Karpas-422 (cell line): ENCODE data around the gene ZNF766. TPM values are rescaled to one million over a fixed set of nuclear protein-coding genes. Genes with fewer than 3 reads are reported as not detected.
"Not testable (repeated sequence)": the region's sequence is repeated elsewhere in the genome, so short reads cannot be mapped to it uniquely, and the experiment has no call there.

ENCODE experiments used
- DNase-seq: peaks from one replicate; pipeline ENCODE4 v3.0.0-alpha.2; 2015
- H2AFZ ChIP-seq: fragments of 200-600 bp; sonication (generic); 2 replicates; pipeline ENCODE4 v1.6.1; 2014; ENCODE audit warnings: antibody characterized with exemption, low read length, mixed read lengths
- H3K27ac ChIP-seq: fragments of 200-600 bp; sonication (generic); 2 replicates; pipeline ENCODE4 v1.5.1; 2014; ENCODE audit warnings: mild to moderate bottlenecking, low read length, moderate library complexity
- H3K27me3 ChIP-seq: fragments of 200-600 bp; sonication (generic); 2 replicates; pipeline ENCODE4 v1.6.1; 2014; ENCODE audit warnings: low read length, mixed read lengths
- H3K36me3 ChIP-seq: fragments of 200-600 bp; sonication (generic); 2 replicates; pipeline ENCODE4 v1.6.1; 2014; ENCODE audit warnings: low read length, mixed read lengths; ENCODE audit not compliant: insufficient read depth
- H3K4me1 ChIP-seq: fragments of 200-600 bp; sonication (generic); 2 replicates; pipeline ENCODE4 v1.6.1; 2014; ENCODE audit warnings: mild to moderate bottlenecking, low read length, mixed read lengths
- H3K4me2 ChIP-seq: fragments of 200-600 bp; sonication (generic); 2 replicates; pipeline ENCODE4 v1.6.1; 2014; ENCODE audit warnings: low read length, low read depth, mild to moderate bottlenecking; ENCODE audit not compliant: poor library complexity, severe bottlenecking
- H3K4me3 ChIP-seq: fragments of 200-600 bp; sonication (generic); 2 replicates; pipeline ENCODE4 v1.5.1; 2014; ENCODE audit warnings: mild to moderate bottlenecking, antibody characterized with exemption, low read length, mixed read lengths
- H3K79me2 ChIP-seq: fragments of 200-600 bp; sonication (generic); 2 replicates; pipeline ENCODE4 v1.6.1; 2014; ENCODE audit warnings: mild to moderate bottlenecking, low read length, mixed read lengths
- H3K9ac ChIP-seq: fragments of 200-600 bp; sonication (generic); 2 replicates; pipeline ENCODE4 v1.6.0; 2014; ENCODE audit warnings: low read length
- H3K9me2 ChIP-seq: fragments of 200-600 bp; sonication (generic), shearing (Covaris generic); replicated peaks from 2 replicates; pipeline ENCODE4 v1.6.0; 2014; ENCODE audit warnings: mild to moderate bottlenecking, low read length, moderate library complexity; ENCODE audit not compliant: insufficient read depth
- H3K9me3 ChIP-seq: fragments of 300-700, 200-600 bp; sonication (generic); 2 replicates; pipeline ENCODE4 v1.6.1; 2014; ENCODE audit warnings: low read length, mixed read lengths
- H4K20me1 ChIP-seq: fragments of 200-600 bp; sonication (generic); 2 replicates; pipeline ENCODE4 v1.6.1; 2014; ENCODE audit warnings: mild to moderate bottlenecking, antibody characterized with exemption, low read length, low read depth; ENCODE audit not compliant: insufficient read depth
- total RNA-seq: library from RNA; depleted of rRNA; stranded (reverse); fragments of >200 nt; shearing (Covaris generic); gene quantifications from 2 replicates; pipeline ENCODE4 v1.2.3, GENCODE V29; 2014; ENCODE audit warnings: low replicate concordance

ZNF766 gene
- total RNA-seq, 1 experiment from 2014 or later, result 23.3 TPM

GRCh38 chr19:52286256-52286655 lies 16.9 kb downstream of the ZNF766 start:
- Histone ChIP-seq H3K4me2 (no peak overlapping the region), H3K9me3 (no peaks in the 10 kb centered on the region), H3K4me1 (no peaks in the 10 kb centered on the region), H2AFZ (no peak overlapping the region), H3K9me2 (no peaks in the 10 kb centered on the region), H3K36me3 (peaks cover 88% of the 10 kb centered on the region), H3K4me3 (no peak overlapping the region), H3K79me2 (peaks cover 50% of the 10 kb centered on the region), H4K20me1 (0 out of 2 replicates have a peak, but pooled peaks cover 3% of the 10 kb centered on the region), H3K9ac (no peak overlapping the region), H3K27ac (no peak overlapping the region), H3K27me3 (no peaks in the 10 kb centered on the region)
- DNase-seq, result no peak

GRCh38 chr19:52291781-52292180 lies 22.4 kb downstream of the ZNF766 start:
- Histone ChIP-seq H3K4me3 (no peak overlapping the region), H3K4me2 (no peak overlapping the region), H3K9me3 (no peaks in the 10 kb centered on the region), H3K9me2 (no peaks in the 10 kb centered on the region), H3K27ac (no peak overlapping the region), H3K9ac (no peak overlapping the region), H3K36me3 (peaks cover 43% of the 10 kb centered on the region), H3K4me1 (peaks cover 6% of the 10 kb centered on the region), H2AFZ (no peak overlapping the region), H3K27me3 (no peaks in the 10 kb centered on the region), H3K79me2 (no peaks in the 10 kb centered on the region), H4K20me1 (no peaks in the 10 kb centered on the region)
- no peak for DNase-seq

GRCh38 chr19:52292946-52293345 lies 23.6 kb downstream of the ZNF766 start:
- not testable (repeated sequence) for DNase-seq, H3K9ac ChIP-seq, H3K79me2 ChIP-seq, H4K20me1 ChIP-seq, H3K9me2 ChIP-seq, H3K4me2 ChIP-seq, H2AFZ ChIP-seq, H3K4me3 ChIP-seq, H3K9me3 ChIP-seq, H3K27me3 ChIP-seq, H3K27ac ChIP-seq
- Histone ChIP-seq H3K36me3 (peaks cover 39% of the 10 kb centered on the region), H3K4me1 (peaks cover 11% of the 10 kb centered on the region)

GRCh38 chr19:52296400-52296772 lies 27.0 kb downstream of the ZNF766 start:
- Histone ChIP-seq H3K27me3 (no peaks in the 10 kb centered on the region), H3K4me1 (peaks cover 13% of the 10 kb centered on the region), H3K9me3 (peaks cover 26% of the 10 kb centered on the region), H2AFZ (peak overlapping the region; percentile 90; the same call in 1 of the 2 replicates), H3K9me2 (no peaks in the 10 kb centered on the region), H3K4me3 (peak overlapping the region; percentile 84), H3K36me3 (peaks cover 46% of the 10 kb centered on the region), H3K79me2 (peaks cover 42% of the 10 kb centered on the region), H3K27ac (no peak overlapping the region), H4K20me1 (no peaks in the 10 kb centered on the region), H3K4me2 (peak overlapping the region; percentile 100), H3K9ac (peak overlapping the region; percentile 71)
- no peak for DNase-seq

- H3K4me3 ChIP-seq, result peak within 1 kb of the TSS; percentile 84
These were observed 27.6 kb downstream of the ZNF766 start, which contains the start of gene ZNF480 for GRCh38 chr19:52296773-52297600. ZNF480 (plus strand) TSS chr19:52297169; CDS start chr19:52300413, 3,244 bp downstream.

DNA sequence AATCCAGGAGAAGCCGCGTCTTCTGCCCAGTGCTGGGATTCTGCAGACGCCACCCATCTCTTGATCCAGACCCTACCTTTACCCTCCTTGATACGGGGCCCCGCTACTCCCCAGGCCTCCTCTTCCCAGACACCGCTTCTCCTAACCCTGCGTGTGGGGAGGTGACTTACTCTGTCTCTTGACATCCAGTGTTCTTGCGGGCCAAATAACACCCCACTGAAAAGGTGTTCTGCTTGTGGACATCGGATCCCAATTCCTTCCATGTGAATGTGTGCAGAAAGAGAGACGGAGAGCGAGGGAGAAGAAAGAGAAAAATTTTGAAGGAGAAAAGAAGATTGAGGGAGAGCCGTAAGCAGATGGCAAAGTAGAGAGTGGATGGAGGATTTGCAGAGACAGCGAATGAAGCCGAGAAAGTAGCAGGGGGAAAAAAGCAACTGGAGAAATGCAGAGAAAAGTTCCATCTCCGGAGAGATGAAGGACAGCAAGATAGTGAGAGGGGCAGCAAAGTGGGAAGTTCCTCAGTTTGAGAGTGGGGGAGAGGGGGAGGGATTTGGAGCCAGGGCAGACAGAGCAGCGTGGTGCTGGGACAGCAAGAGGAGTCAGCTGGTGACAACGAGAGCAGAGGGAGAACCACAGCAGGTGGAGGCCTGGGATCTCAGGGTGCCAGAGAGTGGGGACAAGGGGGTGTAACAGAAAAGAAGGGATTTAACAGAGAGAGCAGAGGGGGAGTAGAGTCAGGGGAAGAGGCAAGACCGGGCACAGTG lies 28.4 kb downstream of the ZNF766 start:
- Histone ChIP-seq H3K9me3 (peaks cover 38% of the 10 kb centered on the region), H3K27me3 (no peaks in the 10 kb centered on the region), H3K4me1 (peaks cover 13% of the 10 kb centered on the region), H3K36me3 (peaks cover 52% of the 10 kb centered on the region), H2AFZ (no peak overlapping the region), H3K4me2 (peak overlapping the region; percentile 83), H3K79me2 (peaks cover 56% of the 10 kb centered on the region), H3K4me3 (peak overlapping the region; percentile 72), H3K9ac (peak overlapping the region; percentile 89), H4K20me1 (no peaks in the 10 kb centered on the region), H3K9me2 (no peaks in the 10 kb centered on the region), H3K27ac (peak overlapping the region; percentile 63; the same call in 1 of the 2 replicates)
- DNase-seq, result no peak

More at GRCh38 chr19:52296773-52297600, 27.6 kb downstream of the ZNF766 start, which contains the start of gene ZNF480:
- H3K27ac ChIP-seq, result peak within 1 kb of the TSS; percentile 63
- peaks cover 13% of the 10 kb centered on the region for H3K4me1 ChIP-seq
- peak within 1 kb of the TSS; percentile 90; the same call in 1 of the 2 replicates for H2AFZ ChIP-seq
- H3K27me3 ChIP-seq, result no peaks in the 10 kb centered on the region
- peak within 1 kb of the TSS; percentile 89 for H3K9ac ChIP-seq
- no peaks in the 10 kb centered on the region for H3K9me2 ChIP-seq
- DNase-seq, result peak; percentile 97
- H3K36me3 ChIP-seq, result peaks cover 50% of the 10 kb centered on the region
- peak within 1 kb of the TSS; percentile 100 for H3K4me2 ChIP-seq
- H3K9me3 ChIP-seq, result peaks cover 31% of the 10 kb centered on the region
- H3K79me2 ChIP-seq, result peaks cover 48% of the 10 kb centered on the region
- no peaks in the 10 kb centered on the region for H4K20me1 ChIP-seq

- Histone ChIP-seq H3K27ac (no peak overlapping the region), H3K9me3 (peaks cover 61% of the 10 kb centered on the region), H3K4me1 (no peaks in the 10 kb centered on the region), H3K4me2 (no peak overlapping the region), H3K9ac (no peak overlapping the region), H3K27me3 (no peaks in the 10 kb centered on the region), H4K20me1 (no peaks in the 10 kb centered on the region), H2AFZ (no peak overlapping the region), H3K4me3 (no peak overlapping the region), H3K9me2 (no peaks in the 10 kb centered on the region), H3K79me2 (peaks cover 44% of the 10 kb centered on the region), H3K36me3 (peaks cover 93% of the 10 kb centered on the region)
- peak; percentile 64 for DNase-seq
These were observed 37.9 kb downstream of the ZNF766 start for GRCh38 chr19:52307275-52307674.

DNA sequence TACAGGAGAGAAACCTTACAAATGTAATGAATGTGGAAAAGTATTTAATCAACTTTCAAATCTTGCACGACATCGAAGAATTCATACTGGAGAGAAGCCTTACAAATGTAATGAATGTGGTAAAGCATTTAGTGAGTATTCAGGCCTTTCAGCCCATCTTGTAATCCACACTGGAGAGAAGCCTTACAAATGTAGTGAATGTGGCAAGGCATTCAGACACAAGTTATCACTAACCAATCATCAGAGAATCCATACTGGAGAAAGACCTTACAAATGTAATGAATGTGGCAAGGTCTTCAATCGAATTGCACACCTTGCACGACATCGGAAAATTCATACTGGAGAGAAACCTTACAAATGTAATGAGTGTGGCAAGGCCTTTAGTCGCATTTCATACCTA lies 53.0 kb downstream of the ZNF766 start:
- Histone ChIP-seq H3K27me3 (no peaks in the 10 kb centered on the region), H3K4me2 (no peak overlapping the region), H3K36me3 (peaks cover 84% of the 10 kb centered on the region), H3K4me1 (no peaks in the 10 kb centered on the region), H3K9me3 (peaks cover 81% of the 10 kb centered on the region), H2AFZ (no peak overlapping the region), H4K20me1 (no peaks in the 10 kb centered on the region), H3K27ac (no peak overlapping the region), H3K9me2 (no peaks in the 10 kb centered on the region), H3K9ac (no peak overlapping the region), H3K4me3 (no peak overlapping the region), H3K79me2 (peaks cover 20% of the 10 kb centered on the region)
- DNase-seq, result no peak
